Astrocyte of the cerebellum (primary cell): Measurements from ENCODE around the gene TOM1L2.

Experiments
- DNase-seq: peaks from one replicate; pipeline ENCODE4 v3.0.0-alpha.2; 2011; ENCODE audit warnings: low read depth
- H3K4me3 ChIP-seq: 2 replicates; pipeline ENCODE4 v1.5.1; 2011; ENCODE audit warnings: mild to moderate bottlenecking, low read depth, low read length, moderate library complexity
- CTCF ChIP-seq: IDR thresholded peaks from 2 replicates; pipeline ENCODE4 v1.5.1; 2012; ENCODE audit warnings: low read length, low read depth, moderate library complexity, mild to moderate bottlenecking; ENCODE audit errors: missing control alignments
- in situ Hi-C: cut with HindIII; loops from 2 replicates; pipeline ENCODE4 v1.10.0; 2017; ENCODE audit warnings: low sequenced_read_pairs

Gene TOM1L2

DNA sequence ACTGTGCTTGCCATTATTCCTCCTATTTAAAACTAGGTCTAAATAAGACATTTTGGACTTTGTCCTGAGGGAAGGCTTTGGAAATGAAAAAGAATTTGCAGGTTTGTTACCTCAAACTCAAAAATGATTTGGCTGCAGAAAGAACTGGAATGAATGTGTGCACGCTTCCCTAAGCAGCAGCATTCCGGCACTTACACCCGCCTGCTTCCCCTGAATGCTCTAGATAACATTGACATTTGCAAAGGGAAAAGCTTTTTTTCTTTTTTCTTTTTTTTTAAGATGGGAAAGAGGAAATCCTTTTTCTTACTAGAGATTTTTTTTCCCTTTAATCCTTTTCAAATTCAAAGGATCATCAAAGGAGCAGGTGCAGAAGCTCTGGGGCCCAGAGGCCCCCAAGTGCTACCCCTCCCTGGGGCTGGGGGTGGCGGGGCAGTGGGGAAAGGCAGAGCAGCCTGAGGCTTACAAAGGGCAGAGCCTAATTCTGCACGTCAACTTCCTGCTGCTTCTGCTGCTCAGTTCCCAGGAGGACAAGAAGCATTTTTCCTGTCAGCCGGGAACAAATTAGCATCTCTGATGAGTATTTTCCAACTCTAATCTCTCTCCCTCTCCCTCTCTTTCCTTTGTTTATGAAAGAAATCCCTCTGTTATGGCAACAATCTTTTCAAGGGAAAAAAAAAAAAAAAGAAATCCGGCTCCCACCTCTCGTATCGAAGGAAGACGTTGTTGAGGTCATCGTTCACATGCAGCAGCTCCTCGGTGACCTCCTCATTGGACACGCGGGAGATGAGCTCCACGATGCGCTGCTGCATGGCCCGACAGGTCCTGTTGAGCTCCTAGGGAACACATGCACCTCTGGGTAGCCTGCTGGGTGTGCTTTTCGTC, 103.3 kb downstream of the TOM1L2 start:
- in situ Hi-C loops: no loop called here
- DNase-seq: no peak
- H3K4me3 ChIP-seq: no peak overlapping the region
- TF ChIP-seq CTCF: no peak

GRCh38 chr17:17866897-17867296, 105.3 kb downstream of the TOM1L2 start:
- no peak for TF ChIP-seq CTCF
- in situ Hi-C loops: no loop called here
- DNase-seq: no peak
- H3K4me3 ChIP-seq: no peak overlapping the region

DNA sequence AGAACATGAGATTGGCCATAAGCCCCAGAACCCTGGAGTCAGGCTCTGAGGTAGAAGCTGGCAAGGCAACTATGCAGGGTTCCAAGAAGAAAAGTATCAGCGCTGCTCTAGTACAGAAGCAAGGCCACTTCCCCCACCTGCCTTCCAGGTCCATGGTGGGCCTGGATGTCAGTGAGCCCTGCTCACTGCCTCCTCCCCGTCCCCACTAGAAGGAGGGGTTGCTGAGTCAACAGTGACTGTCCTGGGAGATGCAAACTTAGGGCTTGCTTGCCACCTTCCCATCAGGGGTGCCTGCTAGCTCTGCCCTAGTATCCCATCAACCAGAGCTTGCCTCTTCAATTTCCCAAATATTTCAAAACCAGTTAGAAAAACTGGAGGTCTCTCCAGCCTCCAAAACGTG, 105.8 kb downstream of the TOM1L2 start:
- H3K4me3 ChIP-seq: no peak overlapping the region
- no peak for DNase-seq
- TF ChIP-seq CTCF: no peak
- in situ Hi-C loops: no loop called here

DNA sequence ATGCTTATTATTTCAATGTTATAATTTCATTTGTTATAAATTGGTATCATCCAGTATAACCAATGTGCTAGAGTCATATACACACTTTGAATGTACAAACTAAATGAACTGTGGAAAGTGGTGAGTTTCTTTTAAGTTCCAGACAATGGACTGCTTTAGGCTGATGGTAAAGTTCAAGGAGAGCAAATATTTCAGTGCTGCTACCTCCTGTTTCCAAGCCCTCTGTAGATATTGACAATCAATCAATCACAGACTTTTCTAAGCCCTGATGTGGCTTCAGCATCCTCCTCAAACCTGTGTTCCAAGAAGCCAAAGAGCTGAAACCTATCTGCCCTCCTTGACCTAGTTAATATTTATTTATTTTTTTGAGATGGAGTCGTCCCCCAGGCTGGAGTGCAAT, 107.2 kb downstream of the TOM1L2 start:
- in situ Hi-C loops: no loop called here

DNA sequence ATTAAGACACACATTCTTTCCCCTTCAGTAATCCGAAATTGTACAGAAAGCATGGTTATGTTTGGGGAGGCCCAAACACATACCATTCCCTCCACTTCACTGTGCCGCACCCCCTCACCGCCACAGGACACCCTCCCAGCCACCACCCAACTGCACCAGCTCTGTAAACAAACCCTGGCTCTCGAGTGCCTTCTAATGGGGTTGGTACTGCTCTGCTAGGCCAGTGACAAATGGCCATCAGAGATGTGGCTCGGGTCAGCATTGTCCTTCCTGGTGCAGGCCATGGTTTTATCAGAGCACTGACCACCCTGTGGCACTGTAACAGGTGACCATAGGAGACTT, 111.5 kb downstream of the TOM1L2 start:
- in situ Hi-C loops: no loop called here
- no peak overlapping the region for H3K4me3 ChIP-seq
- TF ChIP-seq CTCF: no peak
- DNase-seq: no peak

More for the DNA sequence above, 107.2 kb downstream of the TOM1L2 start:
- no peak overlapping the region for H3K4me3 ChIP-seq
- DNase-seq: no peak
- TF ChIP-seq CTCF: no peak

GRCh38 chr17:17859909-17860765, 112.1 kb downstream of the TOM1L2 start:
- in situ Hi-C loops: no loop called here
- peak; percentile 99 for TF ChIP-seq CTCF
- H3K4me3 ChIP-seq: no peak overlapping the region
- peak; percentile 27 for DNase-seq
